Endothelial cell of umbilical vein (primary cell): ENCODE measurements around the gene HGFAC. TPM values are rescaled to one million over a fixed set of nuclear protein-coding genes. Genes with fewer than 3 reads are reported as not detected.

Experiments
- BruUV-seq: library from RNA; stranded (reverse); fragments of 400-500 nt; replicated peaks from 2 replicates; lab custom pipeline; 2021; lab: Mats Ljungman, UMichigan
- CTCF ChIA-PET: fragments of 300-600, 350-600 bp; sonication (Branson Sonifier 250); formaldehyde crosslinking; loops from one replicate; lab custom pipeline; 2021; ENCODE audit warnings: antibody characterized with exemption, inconsistent platforms; lab: Charles Lee
- POLR2A ChIA-PET: fragments of 300-600, 350-600 bp; sonication (Branson Sonifier 250); formaldehyde crosslinking; loops from one replicate; lab custom pipeline; 2021; ENCODE audit warnings: antibody characterized with exemption, inconsistent platforms; lab: Charles Lee
- DNase-seq: peaks from one replicate; pipeline ENCODE4 v3.0.0-alpha.2; 2011; ENCODE audit warnings: low read depth, low spot score
- FAIRE-seq: peaks from 2 replicates; lab custom pipeline; 2011; peaks lifted over from hg19 to GRCh38; lab: Jason Lieb, UNC
- H2AFZ ChIP-seq: 2 replicates; pipeline ENCODE4 v1.6.0; 2012; ENCODE audit warnings: low read depth, low read length, control low read depth, inconsistent platforms
- H3K27ac ChIP-seq: 2 replicates; pipeline ENCODE4 v1.5.1; 2011; ENCODE audit warnings: low read depth, mild to moderate bottlenecking, control low read depth, low read length, moderate library complexity; ENCODE audit not compliant: insufficient read depth
- H3K27me3 ChIP-seq, 2 experiments: 2 replicates each; pipeline versions ENCODE4 v1.6.0 to v1.6.1; 2011; ENCODE audit warnings: low read length in 2 of 2, mixed read lengths in 1 of 2; ENCODE audit not compliant: control insufficient read depth in 2 of 2, insufficient read depth in 2 of 2
- H3K36me3 ChIP-seq, 2 experiments: 2 replicates in 1 of 2; 3 replicates in 1 of 2; pipeline ENCODE4 v1.5.1; 2011; ENCODE audit warnings: low read length in 2 of 2, mild to moderate bottlenecking in 1 of 2, moderate library complexity in 1 of 2; ENCODE audit not compliant: control insufficient read depth in 2 of 2, insufficient read depth in 2 of 2; ENCODE audit errors: extremely low read depth in 1 of 2
- H3K4me1 ChIP-seq: 3 replicates; pipeline ENCODE4 v1.5.1; 2011; ENCODE audit warnings: mild to moderate bottlenecking, low read length; ENCODE audit not compliant: control insufficient read depth, insufficient read depth; ENCODE audit errors: extremely low read depth
- H3K4me2 ChIP-seq: 2 replicates; pipeline ENCODE4 v1.6.1; 2011; ENCODE audit warnings: low read length, control low read depth, mixed read lengths; ENCODE audit not compliant: insufficient read depth
- H3K4me3 ChIP-seq, 3 experiments: fragments of 200-600 bp in 1 of 3; sonication (generic), shearing (Covaris generic) in 1 of 3; replicated peaks in 1 of 3; 2 replicates each; pipeline ENCODE4 v1.5.1; 2011 to 2016; ENCODE audit warnings: control low read depth in 3 of 3, low read length in 3 of 3, mild to moderate bottlenecking in 2 of 3, inconsistent platforms in 1 of 3, low read depth in 1 of 3, moderate library complexity in 1 of 3; ENCODE audit not compliant: insufficient read depth in 1 of 3
- H3K79me2 ChIP-seq: 2 replicates; pipeline ENCODE4 v1.6.0; 2012; ENCODE audit warnings: low read length, inconsistent platforms; ENCODE audit not compliant: control insufficient read depth, insufficient read depth
- H3K9ac ChIP-seq: replicated peaks from 2 replicates; pipeline ENCODE3; 2011; ENCODE audit warnings: low read length, control low read depth; ENCODE audit not compliant: insufficient read depth; ENCODE audit errors: extremely low read depth
- H3K9me1 ChIP-seq: replicated peaks from 3 replicates; pipeline ENCODE4 v1.6.0; 2011; ENCODE audit warnings: mild to moderate bottlenecking, low read length; ENCODE audit not compliant: control insufficient read depth, insufficient read depth; ENCODE audit errors: extremely low read depth
- H3K9me3 ChIP-seq: replicated peaks from 2 replicates; pipeline ENCODE4 v1.5.1; 2012; ENCODE audit warnings: low read length, inconsistent platforms; ENCODE audit not compliant: control insufficient read depth, insufficient read depth
- H4K20me1 ChIP-seq: replicated peaks from 2 replicates; pipeline ENCODE3; 2011; ENCODE audit warnings: mild to moderate bottlenecking, low read length; ENCODE audit not compliant: control insufficient read depth, insufficient read depth; ENCODE audit errors: extremely low read depth
- EZH2 ChIP-seq: IDR thresholded peaks from 2 replicates; pipeline ENCODE4 v1.6.1; 2012; ENCODE audit warnings: borderline replicate concordance, low read depth, mild to moderate bottlenecking, moderate library complexity, low read length, inconsistent platforms; ENCODE audit not compliant: severe bottlenecking
- FOS ChIP-seq: IDR thresholded peaks from 2 replicates; pipeline ENCODE4 v1.6.1; 2011; ENCODE audit warnings: mild to moderate bottlenecking, low read length, moderate library complexity, borderline replicate concordance; ENCODE audit not compliant: insufficient read depth
- GATA2 ChIP-seq: IDR thresholded peaks from 2 replicates; pipeline ENCODE4 v1.7.0; 2011; ENCODE audit warnings: low read depth, mild to moderate bottlenecking, moderate library complexity, mixed read lengths, low read length; ENCODE audit not compliant: insufficient read length, insufficient read depth
- JUN ChIP-seq: IDR thresholded peaks from 2 replicates; pipeline ENCODE4 v1.6.1; 2011; ENCODE audit warnings: borderline replicate concordance, low read depth; ENCODE audit not compliant: insufficient read length, insufficient read depth
- MAX ChIP-seq: IDR thresholded peaks from 2 replicates; pipeline ENCODE4 v1.6.1; 2011; ENCODE audit not compliant: insufficient read depth, insufficient read length
- MYC ChIP-seq: IDR thresholded peaks from one replicate; pipeline ENCODE4 v1.6.1; 2011; ENCODE audit warnings: mild to moderate bottlenecking, low read depth, low read length
- POLR2A ChIP-seq: IDR thresholded peaks from 2 replicates; pipeline ENCODE4 v1.6.1; 2012; ENCODE audit warnings: low read depth, mild to moderate bottlenecking, control low read depth, low read length
- POLR2AphosphoS5 ChIP-seq: IDR thresholded peaks from 2 replicates; pipeline ENCODE4 v1.6.1; 2012; ENCODE audit warnings: low read depth, mild to moderate bottlenecking, control low read depth, low read length, moderate library complexity; ENCODE audit not compliant: insufficient read depth
- dilution Hi-C: fragments of 300-500 bp; cut with MboI; formaldehyde crosslinking; loops from one replicate; pipeline ENCODE4 v1.15.0; 2019; ENCODE audit warnings: low sequenced_read_pairs; ENCODE audit not compliant: extremely low pct_ligation_motif_present
- intact Hi-C: fragments of 100-400 bp; cut with micrococcal nuclease; formaldehyde crosslinking; loops from one replicate; pipeline ENCODE4 v1.10.0; 2022
- polyA plus RNA-seq, 4 experiments: library from polyadenylated mRNA; depleted of rRNA in 3 of 4; stranded (reverse) in 3 of 4; unstranded in 1 of 4; fragments of >200 nt; gene quantifications; 2 replicates each; pipeline versions ENCODE4 v1.2.1 to v1.2.3, GENCODE V29; 2011 to 2012; ENCODE audit warnings: missing spikeins in 1 of 4
- total RNA-seq: library from RNA; stranded (reverse); gene quantifications from 2 replicates; pipeline ENCODE4 v1.2.3, GENCODE V29; 2021
- TF ChIP-seq, protein P1 (sequence below), 2 donors: IDR thresholded peaks; 1 replicate in 1 of 2; 2 replicates in 1 of 2; pipeline ENCODE4 v1.5.1; 2011; ENCODE audit warnings: low read length in 2 of 2, mild to moderate bottlenecking in 2 of 2, moderate library complexity in 2 of 2, control low read depth in 1 of 2, inconsistent platforms in 1 of 2, low read depth in 1 of 2; ENCODE audit not compliant: insufficient read depth in 1 of 2; ENCODE audit errors: extremely low read depth in 1 of 2

The HGFAC gene
- total and polyA plus RNA-seq, 2 donors (not counting 3 experiments of a cell fraction or from before 2014, with no cell fraction given) = 0.36 to 0.49 TPM

- Histone ChIP-seq H3K9ac (no peak overlapping the region), H3K4me2 (no peak overlapping the region), H3K27ac (no peak overlapping the region), H2AFZ (no peak overlapping the region), H3K4me3 (no peak overlapping the region), H3K36me3 (no peaks in the 10 kb centered on the region), H3K27me3 (no peaks in the 10 kb centered on the region), H3K4me1 (peaks cover 3% of the 10 kb centered on the region), H3K9me3 (no peaks in the 10 kb centered on the region), H4K20me1 (no peaks in the 10 kb centered on the region), H3K79me2 (no peaks in the 10 kb centered on the region), H3K9me1 (no peaks in the 10 kb centered on the region)
- TF ChIP-seq FOS (no peak), POLR2A (no peak), MYC (no peak), EZH2 (no peak), POLR2AphosphoS5 (no peak), JUN (no peak), MAX (no peak)
- CTCF ChIA-PET = interaction anchor here (0.9 to 1.6 kb wide), 3 partner anchors 11 to 58 kb away, joined by 3 to 4 read pairs (median 3); no protein-coding TSS in a partner anchor
- intact Hi-C loops (no loop called here), dilution Hi-C loops (no loop called here)
- POLR2A ChIA-PET = no interaction called here
- DNase-seq (no peak), FAIRE-seq (no peak)
- no TSS peak for BruUV-seq
Measured at GRCh38 chr4:3404546-3404945, 37.2 kb upstream of the HGFAC start.

DNA sequence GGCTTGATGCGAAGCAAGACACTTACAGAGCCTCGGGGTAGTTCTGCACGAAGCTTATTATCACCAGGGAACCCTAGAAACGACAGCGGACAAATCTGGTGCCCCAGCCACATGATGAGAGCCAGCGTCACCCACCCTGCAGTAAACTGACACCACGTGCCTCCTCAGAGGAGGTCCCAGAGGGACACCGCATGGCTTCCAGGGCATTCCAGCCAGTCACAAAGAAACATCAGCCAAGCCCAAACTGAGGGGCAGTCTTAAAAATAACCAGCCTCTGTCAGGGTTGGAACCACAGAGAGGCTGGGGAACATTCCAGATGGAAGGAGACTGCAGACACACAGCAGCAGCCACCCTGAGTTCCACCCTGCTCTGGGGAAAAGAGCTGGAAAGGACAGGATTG lies 36.6 kb upstream of the HGFAC start:
- no peak overlapping the region for H3K4me2 ChIP-seq

More for the DNA sequence above, 36.6 kb upstream of the HGFAC start:
- TF ChIP-seq POLR2A (no peak), MYC (no peak), EZH2 (no peak), POLR2AphosphoS5 (no peak), FOS (no peak), JUN (no peak), MAX (no peak), GATA2 (no peak)
- TF ChIP-seq, protein P1, sequence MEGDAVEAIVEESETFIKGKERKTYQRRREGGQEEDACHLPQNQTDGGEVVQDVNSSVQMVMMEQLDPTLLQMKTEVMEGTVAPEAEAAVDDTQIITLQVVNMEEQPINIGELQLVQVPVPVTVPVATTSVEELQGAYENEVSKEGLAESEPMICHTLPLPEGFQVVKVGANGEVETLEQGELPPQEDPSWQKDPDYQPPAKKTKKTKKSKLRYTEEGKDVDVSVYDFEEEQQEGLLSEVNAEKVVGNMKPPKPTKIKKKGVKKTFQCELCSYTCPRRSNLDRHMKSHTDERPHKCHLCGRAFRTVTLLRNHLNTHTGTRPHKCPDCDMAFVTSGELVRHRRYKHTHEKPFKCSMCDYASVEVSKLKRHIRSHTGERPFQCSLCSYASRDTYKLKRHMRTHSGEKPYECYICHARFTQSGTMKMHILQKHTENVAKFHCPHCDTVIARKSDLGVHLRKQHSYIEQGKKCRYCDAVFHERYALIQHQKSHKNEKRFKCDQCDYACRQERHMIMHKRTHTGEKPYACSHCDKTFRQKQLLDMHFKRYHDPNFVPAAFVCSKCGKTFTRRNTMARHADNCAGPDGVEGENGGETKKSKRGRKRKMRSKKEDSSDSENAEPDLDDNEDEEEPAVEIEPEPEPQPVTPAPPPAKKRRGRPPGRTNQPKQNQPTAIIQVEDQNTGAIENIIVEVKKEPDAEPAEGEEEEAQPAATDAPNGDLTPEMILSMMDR (IDR thresholded peaks at IDR 0.05; ENCODE audit: extremely low read depth in 1 of 2, insufficient read depth in 1 of 2, low read depth in 1 of 2, low read length in 2 of 2) = no peak
- no TSS peak for BruUV-seq
- DNase-seq = no peak
- H3K9me1 ChIP-seq = no peaks in the 10 kb centered on the region
- no peak overlapping the region for H3K9ac ChIP-seq
- no peaks in the 10 kb centered on the region for H3K36me3 ChIP-seq
- H2AFZ ChIP-seq = no peak overlapping the region
- intact Hi-C loops = no loop called here
- H4K20me1 ChIP-seq = no peaks in the 10 kb centered on the region
- H3K79me2 ChIP-seq = no peaks in the 10 kb centered on the region
- no peak for FAIRE-seq
- POLR2A ChIA-PET = no interaction called here
- no peak overlapping the region for H3K27ac ChIP-seq
- dilution Hi-C loops = no loop called here
- no peaks in the 10 kb centered on the region for H3K4me1 ChIP-seq
- no peaks in the 10 kb centered on the region for H3K27me3 ChIP-seq
- H3K4me3 ChIP-seq = no peak overlapping the region
- H3K9me3 ChIP-seq = no peaks in the 10 kb centered on the region
- CTCF ChIA-PET = interaction anchor here (1.6 kb wide), 1 partner anchor 13 kb away, joined by 3 read pairs; no protein-coding TSS in a partner anchor
